Neural progenitor cell (in vitro differentiated cells): ENCODE measurements around the gene KRAS. TPM values are rescaled to one million over a fixed set of nuclear protein-coding genes. Genes with fewer than 3 reads are reported as not detected.

Experiments used
- DNase-seq: peaks from one replicate; pipeline ENCODE4 v3.0.0-alpha.2; 2016; ENCODE audit warnings: low spot score
- H2AFZ ChIP-seq: fragments of 200-600 bp; sonication (generic); replicated peaks from 2 replicates; pipeline ENCODE4 v1.6.1; 2016; ENCODE audit warnings: antibody characterized with exemption
- H3F3A ChIP-seq: fragments of 200-600 bp; sonication (generic); 2 replicates; pipeline ENCODE4 v1.6.1; 2016; ENCODE audit warnings: antibody characterized with exemption, low read depth
- H3K27ac ChIP-seq: fragments of 200-600 bp; sonication (generic); 2 replicates; pipeline ENCODE4 v1.5.1; 2016; ENCODE audit warnings: mild to moderate bottlenecking
- H3K27me3 ChIP-seq: fragments of 200-600 bp; sonication (generic); 2 replicates; pipeline ENCODE4 v1.6.1; 2016; ENCODE audit warnings: mild to moderate bottlenecking, moderate library complexity
- H3K36me3 ChIP-seq: fragments of 200-600 bp; sonication (generic); 2 replicates; pipeline ENCODE4 v1.5.1; 2016
- H3K4me1 ChIP-seq: fragments of 200-600 bp; sonication (generic); 2 replicates; pipeline ENCODE4 v1.6.1; 2016; ENCODE audit warnings: mixed run types
- H3K4me2 ChIP-seq: fragments of 200-600 bp; sonication (generic); 2 replicates; pipeline ENCODE4 v1.6.1; 2016
- H3K4me3 ChIP-seq: fragments of 200-600 bp; sonication (generic); 2 replicates; pipeline ENCODE4 v1.5.1; 2016
- H3K79me2 ChIP-seq: fragments of 200-600 bp; sonication (generic); 2 replicates; pipeline ENCODE4 v1.6.1; 2016; ENCODE audit warnings: low read depth
- H3K9ac ChIP-seq: fragments of 200-600 bp; sonication (generic); 2 replicates; pipeline ENCODE4 v1.6.1; 2016
- H3K9me3 ChIP-seq: fragments of 200-600 bp; sonication (generic); 2 replicates; pipeline ENCODE4 v1.5.1; 2016; ENCODE audit warnings: low read depth
- H4K20me1 ChIP-seq: fragments of 200-600 bp; sonication (generic); 2 replicates; pipeline ENCODE4 v1.6.1; 2016; ENCODE audit warnings: low read depth
- H3K27ac Mint-ChIP-seq: 3 replicates; pipeline ENCODE4 v1.8.0; 2021; ENCODE audit warnings: mixed read lengths
- H3K27me3 Mint-ChIP-seq: 2 replicates; pipeline ENCODE4 v1.8.0; 2022; ENCODE audit warnings: low read depth, mild to moderate bottlenecking, inconsistent platforms, moderate library complexity, mixed read lengths; ENCODE audit not compliant: insufficient read depth
- H3K36me3 Mint-ChIP-seq: 3 replicates; pipeline ENCODE4 v1.8.0; 2021; ENCODE audit warnings: mixed read lengths
- H3K4me1 Mint-ChIP-seq: 3 replicates; pipeline ENCODE4 v1.8.0; 2021; ENCODE audit warnings: mixed read lengths
- H3K4me3 Mint-ChIP-seq: 3 replicates; pipeline ENCODE4 v1.8.0; 2021; ENCODE audit warnings: mild to moderate bottlenecking, moderate library complexity, mixed read lengths
- H3K9me3 Mint-ChIP-seq: 3 replicates; pipeline ENCODE4 v1.8.0; 2020; ENCODE audit warnings: mixed read lengths
- EZH2 ChIP-seq: fragments of 200-600 bp; sonication (generic); IDR thresholded peaks from 2 replicates; pipeline ENCODE4 v1.6.1; 2017; ENCODE audit warnings: antibody characterized with exemption, mild to moderate bottlenecking, moderate library complexity
- EZH2phosphoT487 ChIP-seq: fragments of 200-600 bp; sonication (generic); IDR thresholded peaks from 2 replicates; pipeline ENCODE4 v1.6.1; 2017; ENCODE audit warnings: antibody characterized with exemption
- total RNA-seq: library from RNA; depleted of rRNA; stranded (reverse); fragments of >200 nt; gene quantifications from 2 replicates; pipeline ENCODE4 v1.2.3, GENCODE V29; 2015; ENCODE audit warnings: low replicate concordance
- TF ChIP-seq, protein P1 (sequence below): fragments of 200-600 bp; sonication (generic); IDR thresholded peaks from 2 replicates; pipeline ENCODE4 v1.5.1; 2017; ENCODE audit warnings: antibody characterized with exemption, mild to moderate bottlenecking

The KRAS gene
- total RNA-seq, 1 donor from 2014 or later = 49.9 TPM

DNA sequence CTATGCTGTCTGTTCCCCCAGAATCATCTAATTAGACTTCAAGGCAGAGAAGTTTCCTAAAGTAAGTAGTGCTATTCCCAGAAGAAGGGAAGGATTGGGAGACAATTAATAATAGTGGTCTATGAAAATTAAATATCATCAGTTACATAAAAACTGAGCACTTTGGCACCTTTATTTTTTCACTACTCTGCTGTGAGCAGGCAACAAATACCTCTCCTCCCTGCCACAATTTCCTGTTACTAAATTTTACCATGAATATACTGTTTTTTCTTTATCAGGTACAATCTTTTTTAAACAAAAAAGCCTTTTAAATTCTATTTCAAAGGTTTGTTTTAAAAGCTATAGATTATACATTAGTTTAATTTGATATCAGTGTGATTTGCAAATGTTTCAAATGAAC is 29.4 kb upstream of the KRAS start:
- Histone ChIP-seq H3F3A (no peaks in the 10 kb centered on the region), H4K20me1 (no peaks in the 10 kb centered on the region), H2AFZ (no peak overlapping the region), H3K4me2 (no peak overlapping the region), H3K9me3 (no peaks in the 10 kb centered on the region), H3K36me3 (no peaks in the 10 kb centered on the region), H3K27ac (no peak overlapping the region), H3K4me1 (no peaks in the 10 kb centered on the region), H3K79me2 (no peaks in the 10 kb centered on the region), H3K27me3 (no peaks in the 10 kb centered on the region), H3K4me3 (no peak overlapping the region), H3K9ac (no peak overlapping the region)
- Mint-ChIP-seq H3K36me3 (no peaks in the 10 kb centered on the region), H3K4me3 (no peak overlapping the region), H3K27ac (no peak overlapping the region), H3K27me3 (no peaks in the 10 kb centered on the region), H3K4me1 (no peaks in the 10 kb centered on the region), H3K9me3 (no peaks in the 10 kb centered on the region)
- no peak for DNase-seq
- TF ChIP-seq EZH2 (no peak), EZH2phosphoT487 (no peak)
- TF ChIP-seq, protein P1, sequence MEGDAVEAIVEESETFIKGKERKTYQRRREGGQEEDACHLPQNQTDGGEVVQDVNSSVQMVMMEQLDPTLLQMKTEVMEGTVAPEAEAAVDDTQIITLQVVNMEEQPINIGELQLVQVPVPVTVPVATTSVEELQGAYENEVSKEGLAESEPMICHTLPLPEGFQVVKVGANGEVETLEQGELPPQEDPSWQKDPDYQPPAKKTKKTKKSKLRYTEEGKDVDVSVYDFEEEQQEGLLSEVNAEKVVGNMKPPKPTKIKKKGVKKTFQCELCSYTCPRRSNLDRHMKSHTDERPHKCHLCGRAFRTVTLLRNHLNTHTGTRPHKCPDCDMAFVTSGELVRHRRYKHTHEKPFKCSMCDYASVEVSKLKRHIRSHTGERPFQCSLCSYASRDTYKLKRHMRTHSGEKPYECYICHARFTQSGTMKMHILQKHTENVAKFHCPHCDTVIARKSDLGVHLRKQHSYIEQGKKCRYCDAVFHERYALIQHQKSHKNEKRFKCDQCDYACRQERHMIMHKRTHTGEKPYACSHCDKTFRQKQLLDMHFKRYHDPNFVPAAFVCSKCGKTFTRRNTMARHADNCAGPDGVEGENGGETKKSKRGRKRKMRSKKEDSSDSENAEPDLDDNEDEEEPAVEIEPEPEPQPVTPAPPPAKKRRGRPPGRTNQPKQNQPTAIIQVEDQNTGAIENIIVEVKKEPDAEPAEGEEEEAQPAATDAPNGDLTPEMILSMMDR = no peak

DNA sequence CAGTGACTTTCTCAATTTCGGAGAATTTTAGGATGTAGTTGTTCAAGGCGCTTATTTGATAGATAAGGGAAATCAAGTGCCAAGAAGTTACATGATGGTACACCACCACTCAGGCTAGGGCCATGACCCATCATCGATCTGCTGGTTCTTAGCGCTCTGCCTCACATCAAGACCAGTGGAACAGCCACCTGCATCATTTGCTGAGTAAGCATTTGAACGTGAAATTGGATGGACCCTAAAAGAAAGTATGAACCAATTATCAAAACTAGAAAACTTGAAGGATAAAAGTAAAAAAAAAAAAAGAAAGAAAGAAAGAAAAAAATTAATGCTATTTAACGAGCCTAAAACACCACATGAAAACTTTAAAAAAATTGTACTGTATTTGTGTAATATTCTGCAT is 27.5 kb upstream of the KRAS start:
- H3K9me3 Mint-ChIP-seq = no peaks in the 10 kb centered on the region
- no peak for DNase-seq
- no peak overlapping the region for H3K27ac ChIP-seq
- TF ChIP-seq EZH2 = no peak
- no peaks in the 10 kb centered on the region for H3K36me3 Mint-ChIP-seq
- H3K4me1 Mint-ChIP-seq = no peaks in the 10 kb centered on the region
- no peak overlapping the region for H3K4me3 ChIP-seq
- H3K36me3 ChIP-seq = no peaks in the 10 kb centered on the region
- H4K20me1 ChIP-seq = no peaks in the 10 kb centered on the region
- H3K27ac Mint-ChIP-seq = no peak overlapping the region
- no peak overlapping the region for H3K4me2 ChIP-seq
- H3K9ac ChIP-seq = no peak overlapping the region
- H3K79me2 ChIP-seq = no peaks in the 10 kb centered on the region
- no peaks in the 10 kb centered on the region for H3F3A ChIP-seq
- H3K4me3 Mint-ChIP-seq = no peak overlapping the region
- no peaks in the 10 kb centered on the region for H3K4me1 ChIP-seq
- no peaks in the 10 kb centered on the region for H3K27me3 ChIP-seq
- no peak overlapping the region for H2AFZ ChIP-seq
- H3K27me3 Mint-ChIP-seq = no peaks in the 10 kb centered on the region
- H3K9me3 ChIP-seq = no peaks in the 10 kb centered on the region

DNA sequence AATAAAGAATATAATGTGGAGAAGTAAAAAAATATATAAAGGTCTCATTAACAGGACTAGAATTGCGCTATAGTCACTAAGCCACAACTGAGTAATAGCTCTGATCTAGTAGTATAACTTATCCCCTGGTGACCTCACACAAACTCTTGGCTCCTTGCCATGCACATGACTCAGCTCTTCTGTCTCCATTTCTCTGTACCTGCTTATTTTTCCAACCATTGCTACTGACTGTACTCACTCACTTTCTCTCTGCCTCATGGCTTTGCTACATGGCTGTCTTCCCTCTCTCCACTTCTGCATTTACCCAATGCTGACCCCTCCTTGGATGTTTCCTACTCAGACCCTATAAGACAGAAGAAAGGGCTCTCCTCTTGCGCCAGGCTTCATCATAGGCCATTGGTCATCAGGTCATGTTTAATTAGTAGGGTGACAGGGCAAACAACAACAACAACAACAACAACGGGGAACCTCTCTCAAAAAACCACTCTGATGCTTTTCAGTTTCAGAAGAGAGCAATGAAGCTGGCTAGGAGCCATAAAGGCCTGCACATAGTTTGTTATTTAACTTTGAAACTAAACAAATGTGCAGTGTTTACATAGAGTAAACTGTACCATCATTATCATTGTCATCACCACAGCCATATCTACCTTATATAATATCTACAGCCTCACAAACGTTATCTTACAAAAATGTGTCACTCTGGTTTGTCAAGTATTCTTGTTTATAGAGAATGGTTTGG is 25.6 kb upstream of the KRAS start:
- no peak overlapping the region for H3K9ac ChIP-seq
- peaks cover 2% of the 10 kb centered on the region for H3K27me3 Mint-ChIP-seq
- TF ChIP-seq, protein P1 = no peak
- TF ChIP-seq EZH2phosphoT487 (no peak), EZH2 (no peak)
- H3K27me3 ChIP-seq = no peaks in the 10 kb centered on the region
- DNase-seq = no peak
- no peaks in the 10 kb centered on the region for H3K9me3 Mint-ChIP-seq
- no peaks in the 10 kb centered on the region for H3F3A ChIP-seq
- no peaks in the 10 kb centered on the region for H3K36me3 ChIP-seq
- H2AFZ ChIP-seq = no peak overlapping the region
- H3K27ac ChIP-seq = no peak overlapping the region
- H3K4me2 ChIP-seq = no peak overlapping the region
- no peaks in the 10 kb centered on the region for H3K4me1 ChIP-seq
- no peaks in the 10 kb centered on the region for H3K36me3 Mint-ChIP-seq
- no peaks in the 10 kb centered on the region for H3K79me2 ChIP-seq
- no peaks in the 10 kb centered on the region for H3K9me3 ChIP-seq
- H4K20me1 ChIP-seq = no peaks in the 10 kb centered on the region
- H3K4me3 Mint-ChIP-seq = no peak overlapping the region
- no peaks in the 10 kb centered on the region for H3K4me1 Mint-ChIP-seq
- no peak overlapping the region for H3K27ac Mint-ChIP-seq
- no peak overlapping the region for H3K4me3 ChIP-seq

DNA sequence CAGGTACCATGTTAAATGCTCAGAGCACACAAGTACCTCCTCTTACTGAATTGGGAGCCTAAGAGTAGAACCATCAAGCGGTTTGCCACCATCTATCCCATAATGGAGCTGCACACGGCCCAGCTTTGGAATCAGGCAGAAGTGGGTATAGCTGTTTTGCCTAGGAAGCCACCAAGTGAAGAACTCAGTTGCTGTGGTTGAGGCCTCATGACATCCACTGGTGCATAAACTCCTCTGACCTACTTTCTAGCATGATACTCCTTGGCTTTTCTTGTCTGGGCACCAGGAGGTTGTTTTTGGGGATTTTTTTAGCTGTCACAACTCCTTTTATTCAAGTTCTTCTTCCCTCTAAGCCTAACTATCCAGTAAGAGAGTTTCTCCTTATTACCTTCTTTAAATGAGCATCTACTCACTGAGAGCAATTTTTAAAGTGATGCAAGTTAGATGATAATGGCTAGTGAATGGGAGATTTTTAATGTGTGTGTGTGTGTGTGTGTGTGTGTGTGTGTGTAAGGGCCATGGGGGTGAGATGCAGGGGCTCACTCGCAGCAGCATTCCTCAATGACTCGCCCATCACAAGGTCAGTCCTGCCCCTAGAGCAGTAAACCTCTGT is 20.9 kb upstream of the KRAS start:
- peaks cover 18% of the 10 kb centered on the region for H3K27me3 Mint-ChIP-seq
- H3K9ac ChIP-seq = no peak overlapping the region
- no peak overlapping the region for H3K27ac Mint-ChIP-seq
- H4K20me1 ChIP-seq = no peaks in the 10 kb centered on the region
- H3K4me2 ChIP-seq = no peak overlapping the region
- no peaks in the 10 kb centered on the region for H3K27me3 ChIP-seq
- no peak for DNase-seq
- no peaks in the 10 kb centered on the region for H3K9me3 ChIP-seq
- no peak overlapping the region for H2AFZ ChIP-seq
- no peaks in the 10 kb centered on the region for H3K4me1 Mint-ChIP-seq
- no peaks in the 10 kb centered on the region for H3K4me1 ChIP-seq
- no peaks in the 10 kb centered on the region for H3K36me3 ChIP-seq
- no peaks in the 10 kb centered on the region for H3K36me3 Mint-ChIP-seq
- no peaks in the 10 kb centered on the region for H3K79me2 ChIP-seq
- H3K4me3 Mint-ChIP-seq = no peak overlapping the region
- H3K4me3 ChIP-seq = no peak overlapping the region
- no peak overlapping the region for H3K27ac ChIP-seq
- H3K9me3 Mint-ChIP-seq = peaks cover 4% of the 10 kb centered on the region
- TF ChIP-seq EZH2 (no peak), EZH2phosphoT487 (no peak)
- TF ChIP-seq, protein P1 = no peak
- no peaks in the 10 kb centered on the region for H3F3A ChIP-seq
